Measurements from ENCODE around the gene TAS2R39. TPM values are rescaled to one million over a fixed set of nuclear protein-coding genes. Genes with fewer than 3 reads are reported as not detected.
"Not testable (repeated sequence)": the region's sequence is repeated elsewhere in the genome, so short reads cannot be mapped to it uniquely, and the experiment has no call there.

The TAS2R39 gene
- total RNA-seq: not detected

GRCh38 chr7:143183024-143183423 lies at the start of gene TAS2R39:
Gene TAS2R39 (plus strand): TSS chr7:143183419. CDS start chr7:143183419, 0 bp downstream.
- ATAC-seq: no peak
- H3K4me1 ChIP-seq: no peaks in the 10 kb centered on the region
- TF ChIP-seq CTCF (IDR thresholded peaks at IDR 0.05 in 4 of 5, conservative IDR thresholded peaks at IDR 0.05 in 1 of 5) (no peak), POLR2A (IDR thresholded peaks at IDR 0.05) (no peak)
- H3K27ac ChIP-seq: no peak within 1 kb of the TSS
- no peak within 1 kb of the TSS for H3K4me3 ChIP-seq
- DNase-seq: no peak
- H3K36me3 ChIP-seq: no peaks in the 10 kb centered on the region
- no peaks in the 10 kb centered on the region for H3K27me3 ChIP-seq
- peaks cover 0 to 2% (median 0%) of the 10 kb centered on the region in 3 donors for H3K9me3 ChIP-seq
- intact Hi-C loops (cut with DNase I; ENCODE audit: low total_unique reads) (no loop called here), in situ Hi-C loops (cut with MboI; ENCODE audit: low sequenced_read_pairs in 4 of 4) (no loop called here)

GRCh38 chr7:143147070-143147469 lies 36.1 kb upstream of the TAS2R39 start:
- ATAC-seq: no peak
- TF ChIP-seq CTCF (IDR thresholded peaks at IDR 0.05 in 4 of 5, conservative IDR thresholded peaks at IDR 0.05 in 1 of 5): no peak
- TF ChIP-seq POLR2A (IDR thresholded peaks at IDR 0.05): no peak
- Histone ChIP-seq H3K9me3 (no peaks in the 10 kb centered on the region), H3K4me1 (no peaks in the 10 kb centered on the region), H3K36me3 (no peaks in the 10 kb centered on the region), H3K27me3 (no peaks in the 10 kb centered on the region), H3K27ac (no peak overlapping the region), H3K4me3 (no peak overlapping the region)
- in situ Hi-C loops (cut with MboI; ENCODE audit: low sequenced_read_pairs in 4 of 4): no loop called here
- intact Hi-C loops (cut with DNase I; ENCODE audit: low total_unique reads): no loop called here
- DNase-seq: no peak

GRCh38 chr7:143148050-143148449 lies 35.2 kb upstream of the TAS2R39 start:
- no peaks in the 10 kb centered on the region for H3K4me1 ChIP-seq
- H3K27me3 ChIP-seq: no peaks in the 10 kb centered on the region
- DNase-seq (no peak), ATAC-seq (no peak)
- H3K4me3 ChIP-seq: no peak overlapping the region
- no peaks in the 10 kb centered on the region for H3K9me3 ChIP-seq
- in situ Hi-C loops (cut with MboI; ENCODE audit: low sequenced_read_pairs in 4 of 4) (no loop called here), intact Hi-C loops (cut with DNase I; ENCODE audit: low total_unique reads) (no loop called here)
- no peak for TF ChIP-seq POLR2A (IDR thresholded peaks at IDR 0.05)
- no peak overlapping the region for H3K27ac ChIP-seq
- H3K36me3 ChIP-seq: no peaks in the 10 kb centered on the region

GRCh38 chr7:143148651-143149050 lies 34.6 kb upstream of the TAS2R39 start:
- Histone ChIP-seq H3K4me3 (no peak overlapping the region), H3K9me3 (no peaks in the 10 kb centered on the region), H3K27me3 (no peaks in the 10 kb centered on the region), H3K36me3 (no peaks in the 10 kb centered on the region), H3K4me1 (no peaks in the 10 kb centered on the region), H3K27ac (no peak overlapping the region)
- in situ Hi-C loops (cut with MboI; ENCODE audit: low sequenced_read_pairs in 4 of 4): no loop called here
- intact Hi-C loops (cut with DNase I; ENCODE audit: low total_unique reads): no loop called here
- DNase-seq (no peak), ATAC-seq (no peak)
- no peak for TF ChIP-seq CTCF (IDR thresholded peaks at IDR 0.05 in 4 of 5, conservative IDR thresholded peaks at IDR 0.05 in 1 of 5)
- no peak for TF ChIP-seq POLR2A (IDR thresholded peaks at IDR 0.05)

GRCh38 chr7:143150696-143151095 lies 32.5 kb upstream of the TAS2R39 start:
- H3K4me1 ChIP-seq; H3K36me3 ChIP-seq; H3K27me3 ChIP-seq; H3K27ac ChIP-seq; intact Hi-C loops (cut with DNase I; ENCODE audit: low total_unique reads); H3K9me3 ChIP-seq; DNase-seq; ATAC-seq; H3K4me3 ChIP-seq; in situ Hi-C loops (cut with MboI; ENCODE audit: low sequenced_read_pairs in 4 of 4): not testable (repeated sequence)

- H3K4me3 ChIP-seq; H3K4me1 ChIP-seq; H3K27ac ChIP-seq; DNase-seq; H3K9me3 ChIP-seq; in situ Hi-C loops (cut with MboI; ENCODE audit: low sequenced_read_pairs in 4 of 4); intact Hi-C loops (cut with DNase I; ENCODE audit: low total_unique reads); H3K27me3 ChIP-seq; ATAC-seq; H3K36me3 ChIP-seq: not testable (repeated sequence)
Observed at GRCh38 chr7:143158617-143159016, 24.6 kb upstream of the TAS2R39 start.

Measured in gastrocnemius medialis (tissue), 4 donors.